ENCODE data around the gene TTC28.
"Not testable (repeated sequence)": the region's sequence is repeated elsewhere in the genome, so short reads cannot be mapped to it uniquely, and the experiment has no call there.

Gene TTC28

GRCh38 chr22:28480000-28480715 lies 199.5 kb downstream of the TTC28 start:
- DNase-seq: no peak

GRCh38 chr22:28478564-28478963 lies 201.1 kb downstream of the TTC28 start:
- no peak for DNase-seq

- no peak for DNase-seq
Observed at GRCh38 chr22:28477556-28477955, 202.1 kb downstream of the TTC28 start.

GRCh38 chr22:28474330-28474729 lies 205.3 kb downstream of the TTC28 start:
- DNase-seq: no peak

- no peak for DNase-seq
Observed at GRCh38 chr22:28473258-28473657, 206.4 kb downstream of the TTC28 start.

GRCh38 chr22:28467055-28467454 lies 212.6 kb downstream of the TTC28 start:
- DNase-seq: not testable (repeated sequence)

- DNase-seq: no peak
Observed at GRCh38 chr22:28466399-28466798, 213.2 kb downstream of the TTC28 start.

GRCh38 chr22:28465841-28466240 lies 213.8 kb downstream of the TTC28 start:
- DNase-seq: no peak

GRCh38 chr22:28464127-28464526 lies 215.5 kb downstream of the TTC28 start:
- no peak for DNase-seq

GRCh38 chr22:28463408-28463807 lies 216.2 kb downstream of the TTC28 start:
- DNase-seq: not testable (repeated sequence)

- no peak for DNase-seq
Observed at GRCh38 chr22:28462901-28463300, 216.7 kb downstream of the TTC28 start.

- no peak for DNase-seq
Observed at GRCh38 chr22:28462041-28462440, 217.6 kb downstream of the TTC28 start.

GRCh38 chr22:28454431-28455064 lies 225.1 kb downstream of the TTC28 start:
- no peak for DNase-seq

GRCh38 chr22:28450109-28450508 lies 229.5 kb downstream of the TTC28 start:
- no peak for DNase-seq

GRCh38 chr22:28449041-28449440 lies 230.6 kb downstream of the TTC28 start:
- no peak for DNase-seq

GRCh38 chr22:28448625-28449024 lies 231.0 kb downstream of the TTC28 start:
- no peak for DNase-seq

GRCh38 chr22:28444659-28445058 lies 235.0 kb downstream of the TTC28 start:
- no peak for DNase-seq

GRCh38 chr22:28443526-28443876 lies 236.1 kb downstream of the TTC28 start:
- DNase-seq: no peak

- no peak for DNase-seq
Observed at GRCh38 chr22:28442711-28443525, 236.7 kb downstream of the TTC28 start.

GRCh38 chr22:28442264-28442710 lies 237.4 kb downstream of the TTC28 start:
- DNase-seq: no peak

GRCh38 chr22:28441720-28442263 lies 237.8 kb downstream of the TTC28 start:
- DNase-seq: no peak

- DNase-seq: no peak
Observed at GRCh38 chr22:28440592-28441390, 238.8 kb downstream of the TTC28 start.

Data from NCI-H1105 (cell line).